GM23248 (cell line): ENCODE data around the gene ATAT1. TPM values are rescaled to one million over a fixed set of nuclear protein-coding genes. Genes with fewer than 3 reads are reported as not detected.

Experiments
- DNase-seq: peaks from one replicate; pipeline ENCODE4 v3.0.0-alpha.2; 2015
- H2AFZ ChIP-seq: fragments of 200-600 bp; sonication (generic); 2 replicates; pipeline ENCODE4 v1.6.1; 2016; ENCODE audit warnings: antibody characterized with exemption
- H3F3A ChIP-seq: fragments of 200-600 bp; sonication (generic); 2 replicates; pipeline ENCODE4 v1.6.1; 2016; ENCODE audit warnings: mild to moderate bottlenecking, antibody characterized with exemption, mixed run types; ENCODE audit not compliant: insufficient read depth
- H3K27ac ChIP-seq: fragments of 200-600 bp; sonication (generic); 2 replicates; pipeline ENCODE4 v1.5.1; 2016; ENCODE audit warnings: mild to moderate bottlenecking
- H3K27me3 ChIP-seq: fragments of 200-600 bp; sonication (generic); replicated peaks from 2 replicates; pipeline ENCODE4 v1.6.1; 2016; ENCODE audit warnings: mild to moderate bottlenecking; ENCODE audit not compliant: insufficient read depth
- H3K36me3 ChIP-seq: fragments of 200-600 bp; sonication (generic); 2 replicates; pipeline ENCODE4 v1.6.1; 2016; ENCODE audit warnings: low read depth, mild to moderate bottlenecking
- H3K4me1 ChIP-seq: fragments of 200-600 bp; sonication (generic); 2 replicates; pipeline ENCODE4 v1.6.1; 2016; ENCODE audit warnings: mild to moderate bottlenecking; ENCODE audit not compliant: insufficient read depth
- H3K4me2 ChIP-seq: fragments of 200-600 bp; sonication (generic); one replicate; pipeline ENCODE4 v1.6.1; 2016; ENCODE audit warnings: mild to moderate bottlenecking; ENCODE audit not compliant: unreplicated experiment
- H3K4me3 ChIP-seq: fragments of 200-600 bp; sonication (generic); 2 replicates; pipeline ENCODE4 v1.5.1; 2016; ENCODE audit warnings: mild to moderate bottlenecking
- H3K79me2 ChIP-seq: fragments of 200-600 bp; sonication (generic); 2 replicates; pipeline ENCODE4 v1.6.1; 2016; ENCODE audit warnings: mild to moderate bottlenecking; ENCODE audit not compliant: insufficient read depth
- H3K9ac ChIP-seq: fragments of 200-600 bp; sonication (generic); 2 replicates; pipeline ENCODE4 v1.6.1; 2016; ENCODE audit warnings: mild to moderate bottlenecking
- H3K9me2 ChIP-seq: fragments of 200-600 bp; sonication (generic); 2 replicates; pipeline ENCODE4 v1.6.1; 2016; ENCODE audit warnings: mixed run types, mild to moderate bottlenecking, moderate library complexity; ENCODE audit not compliant: insufficient read depth
- H3K9me3 ChIP-seq: fragments of 200-600 bp; sonication (generic); one replicate; pipeline ENCODE4 v1.6.1; 2017; ENCODE audit warnings: low read depth
- H4K20me1 ChIP-seq: fragments of 200-600 bp; sonication (generic); 2 replicates; pipeline ENCODE4 v1.6.0; 2016; ENCODE audit not compliant: insufficient read depth
- EZH2 ChIP-seq: fragments of 200-600 bp; sonication (generic); IDR thresholded peaks from 2 replicates; pipeline ENCODE4 v1.6.1; 2018; ENCODE audit warnings: antibody characterized with exemption, mild to moderate bottlenecking; ENCODE audit not compliant: insufficient read depth, poor library complexity, severe bottlenecking
- EZH2phosphoT487 ChIP-seq: fragments of 200-600 bp; sonication (generic); IDR thresholded peaks from 2 replicates; pipeline ENCODE4 v1.6.1; 2018; ENCODE audit warnings: antibody characterized with exemption, moderate library complexity, mild to moderate bottlenecking, low read depth; ENCODE audit not compliant: insufficient read depth
- WGBS, 2 experiments: methylation state at CpG; one replicate each; pipeline ENCODE4 v1.1.6; 2015 to 2017; ENCODE audit warnings: low lambda C conversion rate in 2 of 2, low coverage in 1 of 2; ENCODE audit errors: missing lambda C conversion rate in 2 of 2; 5-methylcytosine and 5-hydroxymethylcytosine counted together
- in situ Hi-C: fragments of 300-500 bp; cut with MboI; formaldehyde crosslinking; loops from 2 replicates; pipeline ENCODE4 v1.15.0; 2020
- polyA plus RNA-seq: library from polyadenylated mRNA; unstranded; fragments of >200 nt; fragmentation: Nextera tagmentation; extraction: Ambion mirVana; gene quantifications from 2 replicates; pipeline ENCODE4 v1.2.1, GENCODE V29; 2016
- total RNA-seq: library from RNA; depleted of rRNA; stranded (reverse); fragments of >200 nt; shearing (Covaris generic); gene quantifications from 2 replicates; pipeline ENCODE4 v1.2.3, GENCODE V29; 2014

The ATAT1 gene
- total and polyA plus RNA-seq, 2 experiments from 2014 or later: 2.3 to 12.6 TPM

DNA sequence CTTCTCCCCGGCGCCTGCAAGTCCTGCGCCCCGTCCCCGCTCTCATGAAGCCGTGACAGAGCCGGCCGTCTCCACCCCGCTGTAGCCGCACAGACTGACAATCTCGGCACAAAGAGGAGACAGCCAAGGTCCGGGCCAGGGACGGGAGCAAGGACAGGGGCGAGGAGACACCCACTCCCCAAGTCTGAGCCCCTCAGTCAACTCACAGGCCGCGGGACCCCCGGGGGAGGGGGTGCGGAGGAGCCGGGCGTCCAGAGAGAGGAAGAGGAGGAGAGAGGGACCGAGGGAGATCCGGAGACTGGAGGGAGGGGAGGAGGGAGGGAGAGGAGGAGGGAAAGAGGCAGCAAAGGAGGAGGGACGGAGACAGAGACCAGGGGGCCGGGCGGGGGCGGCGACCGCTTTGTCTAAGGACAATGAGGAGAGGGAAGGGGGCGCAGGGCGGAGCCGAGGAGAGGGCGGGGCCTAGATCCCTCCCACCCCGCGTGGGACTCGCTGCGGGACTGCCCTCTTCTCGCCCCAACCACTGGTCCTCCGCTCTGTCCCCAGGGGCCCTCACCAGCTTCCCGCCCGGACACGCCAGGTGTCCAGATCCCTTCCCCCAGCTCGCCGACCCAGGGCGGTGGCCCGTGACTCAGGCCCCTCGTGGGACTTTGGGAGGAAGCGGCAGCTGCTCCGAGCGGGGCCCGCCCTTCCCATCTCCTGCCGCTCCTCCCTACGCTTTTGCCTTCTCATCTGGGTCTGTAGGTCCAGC is 60.4 kb downstream of the ATAT1 start:
- H3K27me3 ChIP-seq: no peaks in the 10 kb centered on the region
- peaks cover 10% of the 10 kb centered on the region; the same call in 1 of the 2 replicates for H3K36me3 ChIP-seq
- H3K9me3 ChIP-seq: no peaks in the 10 kb centered on the region
- no peaks in the 10 kb centered on the region for H4K20me1 ChIP-seq
- peak overlapping the region; percentile 100 for H3K4me2 ChIP-seq
- H3K9me2 ChIP-seq: no peaks in the 10 kb centered on the region
- H3K9ac ChIP-seq: peak overlapping the region; percentile 100
- peaks cover 30% of the 10 kb centered on the region for H3K4me1 ChIP-seq
- peak overlapping the region; percentile 100 for H3K27ac ChIP-seq
- in situ Hi-C loops: no loop called here
- peak overlapping the region; percentile 100 for H3K4me3 ChIP-seq
- peaks cover 60% of the 10 kb centered on the region for H3F3A ChIP-seq
- 1 to 2% methylated on average over 31 to 48 of the region's 52 CpGs for WGBS, 2 experiments
- H2AFZ ChIP-seq: peak overlapping the region; percentile 66
- peaks cover 75% of the 10 kb centered on the region for H3K79me2 ChIP-seq
- TF ChIP-seq EZH2 (no peak), EZH2phosphoT487 (no peak)
- DNase-seq: peak; percentile 99

- peak overlapping the region; percentile 100 for H3K27ac ChIP-seq
- in situ Hi-C loops: no loop called here
- peaks cover 30% of the 10 kb centered on the region for H3K4me1 ChIP-seq
- no peaks in the 10 kb centered on the region for H4K20me1 ChIP-seq
- H3K9ac ChIP-seq: peak overlapping the region; percentile 100
- no peaks in the 10 kb centered on the region for H3K27me3 ChIP-seq
- WGBS, 2 experiments: 2 to 4% methylated on average over 21 to 22 of the region's 22 CpGs
- H3F3A ChIP-seq: peaks cover 56% of the 10 kb centered on the region
- peaks cover 67% of the 10 kb centered on the region for H3K79me2 ChIP-seq
- H3K4me2 ChIP-seq: peak overlapping the region; percentile 99
- peak; percentile 78 for DNase-seq
- peaks cover 10% of the 10 kb centered on the region; the same call in 1 of the 2 replicates for H3K36me3 ChIP-seq
- no peak overlapping the region for H2AFZ ChIP-seq
- H3K9me2 ChIP-seq: no peaks in the 10 kb centered on the region
- no peaks in the 10 kb centered on the region for H3K9me3 ChIP-seq
- H3K4me3 ChIP-seq: peak overlapping the region; percentile 100
- TF ChIP-seq EZH2phosphoT487 (no peak), EZH2 (no peak)
These were observed 61.2 kb downstream of the ATAT1 start for GRCh38 chr6:30687659-30688431.

GRCh38 chr6:30688569-30688968 is 61.9 kb downstream of the ATAT1 start:
- Histone ChIP-seq H4K20me1 (no peaks in the 10 kb centered on the region), H3K9ac (peak overlapping the region; percentile 100)

DNA sequence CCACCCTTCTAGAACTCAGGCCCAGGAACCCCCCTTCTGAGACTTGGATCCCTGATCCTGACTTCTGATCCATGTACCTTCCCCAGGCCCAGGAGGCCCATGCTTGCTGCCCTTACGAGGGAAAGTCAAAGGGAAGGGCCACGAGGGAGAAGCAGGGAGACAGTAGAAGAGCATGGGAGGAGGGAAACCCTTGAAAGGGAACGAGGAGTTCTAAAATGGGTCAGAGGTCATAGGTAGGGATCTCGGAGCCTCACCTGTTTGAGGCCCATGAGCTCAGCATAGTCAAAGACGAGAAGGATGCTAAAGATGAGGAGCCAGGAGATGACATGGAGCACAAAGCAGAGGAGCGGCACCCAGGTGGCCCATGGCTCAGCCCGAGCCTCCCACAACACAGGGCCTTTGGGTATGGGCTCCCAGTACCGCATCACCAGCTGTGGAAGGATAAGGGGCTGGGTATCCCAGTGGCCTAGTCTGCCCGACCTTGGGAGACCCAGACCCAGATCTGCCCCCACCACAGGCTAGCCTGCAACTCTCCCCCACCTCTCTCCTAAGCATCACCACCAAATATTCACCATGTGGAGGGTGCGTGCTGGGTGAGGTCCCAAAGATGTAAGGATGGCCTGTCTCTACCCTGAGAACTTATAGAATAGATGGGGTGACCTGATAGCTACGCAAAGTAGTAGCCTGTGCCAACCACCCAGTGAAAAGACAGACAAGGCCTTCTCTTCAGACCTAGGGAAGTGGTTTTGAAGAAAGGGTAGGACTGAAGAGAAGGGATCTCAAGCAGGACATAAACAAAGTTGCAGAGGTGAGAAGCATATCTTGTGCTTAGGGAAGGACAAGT is 62.6 kb downstream of the ATAT1 start:
- Histone ChIP-seq H3K4me1 (peaks cover 30% of the 10 kb centered on the region), H3K4me2 (no peak overlapping the region), H3K9ac (peak overlapping the region; percentile 100), H3K79me2 (peaks cover 53% of the 10 kb centered on the region), H3F3A (peaks cover 43% of the 10 kb centered on the region), H2AFZ (no peak overlapping the region), H3K9me2 (no peaks in the 10 kb centered on the region), H4K20me1 (no peaks in the 10 kb centered on the region), H3K4me3 (no peak overlapping the region), H3K9me3 (no peaks in the 10 kb centered on the region), H3K27ac (peak overlapping the region; percentile 100), H3K36me3 (peaks cover 6% of the 10 kb centered on the region; the same call in 1 of the 2 replicates), H3K27me3 (no peaks in the 10 kb centered on the region)
- TF ChIP-seq EZH2 (no peak), EZH2phosphoT487 (no peak)
- DNase-seq: no peak
- 93 to 94% methylated on average over 11 of the region's 11 CpGs for WGBS, 2 experiments
- in situ Hi-C loops: no loop called here

More at GRCh38 chr6:30688569-30688968, 61.9 kb downstream of the ATAT1 start:
- WGBS, 2 experiments: 94 to 97% methylated on average over 9 of the region's 9 CpGs
- Histone ChIP-seq H3K27ac (peak overlapping the region; percentile 100), H3K9me3 (no peaks in the 10 kb centered on the region), H3K79me2 (peaks cover 60% of the 10 kb centered on the region), H3K36me3 (peaks cover 6% of the 10 kb centered on the region; the same call in 1 of the 2 replicates), H3K4me2 (peak overlapping the region; percentile 99), H3K27me3 (no peaks in the 10 kb centered on the region), H3K4me3 (peak overlapping the region; percentile 100), H3K9me2 (no peaks in the 10 kb centered on the region), H3F3A (peaks cover 50% of the 10 kb centered on the region), H3K4me1 (peaks cover 30% of the 10 kb centered on the region), H2AFZ (no peak overlapping the region)
- no peak for DNase-seq
- TF ChIP-seq EZH2 (no peak), EZH2phosphoT487 (no peak)
- in situ Hi-C loops: no loop called here
